A549 (cell line): Measurements from ENCODE around the gene FRY.

Experiments used
- BHLHE40 ChIP-seq: IDR thresholded peaks from 2 replicates; pipeline ENCODE4 v1.6.1; 2012; ENCODE audit warnings: low read depth, low read length, inconsistent platforms
- CHD2 ChIP-seq: fragments of 150-350 bp; IDR thresholded peaks from 2 replicates; pipeline ENCODE4 v1.6.1; 2014; ENCODE audit warnings: low read length; ENCODE audit not compliant: partially characterized antibody
- CTCF ChIP-seq: fragments of >200 bp; sonication (Bioruptor Twin); formaldehyde crosslinking; IDR thresholded peaks from 3 replicates; pipeline ENCODE4 v1.5.1; 2016
- EHMT2 ChIP-seq: fragments of 200-600 bp; sonication (generic); IDR thresholded peaks from 2 replicates; pipeline ENCODE4 v1.6.1; 2016; ENCODE audit warnings: antibody characterized with exemption, low read depth, mild to moderate bottlenecking, moderate library complexity
- ESRRA ChIP-seq: fragments of 150-350 bp; IDR thresholded peaks from 2 replicates; pipeline ENCODE4 v1.6.1; 2014; ENCODE audit warnings: mild to moderate bottlenecking, low read length, borderline replicate concordance
- HDAC2 ChIP-seq: fragments of 200-600 bp; sonication (generic); IDR thresholded peaks from 2 replicates; pipeline ENCODE4 v1.6.1; 2016
- JUN ChIP-seq, 2 experiments: fragments of >200 bp; sonication (Bioruptor Twin); formaldehyde crosslinking; IDR thresholded peaks; 2 replicates in 1 of 2; 3 replicates in 1 of 2; pipeline ENCODE4 v1.6.1; 2016 to 2017
- NR3C1 ChIP-seq: fragments of >200 bp; sonication (Bioruptor Twin); formaldehyde crosslinking; IDR thresholded peaks from 3 replicates; pipeline ENCODE4 v1.6.1; 2017
- PHF8 ChIP-seq: fragments of 200-600 bp; sonication (generic); IDR thresholded peaks from 2 replicates; pipeline ENCODE4 v1.6.1; 2016; ENCODE audit warnings: low read depth, mild to moderate bottlenecking, antibody characterized with exemption, moderate library complexity, borderline replicate concordance
- POLR2A ChIP-seq: IDR thresholded peaks from 2 replicates; pipeline ENCODE4 v1.6.1; 2012; ENCODE audit warnings: mild to moderate bottlenecking, low read length
- SMC3 ChIP-seq: fragments of >200 bp; sonication (Bioruptor Twin); formaldehyde crosslinking; IDR thresholded peaks from 3 replicates; pipeline ENCODE4 v1.6.1; 2018; ENCODE audit warnings: inconsistent platforms
- TP53 ChIP-seq: fragments of 250-450 bp; sonication (Bioruptor Pico); IDR thresholded peaks from 2 replicates; pipeline ENCODE4 v1.5.0; 2021; ENCODE audit warnings: mild to moderate bottlenecking, moderate library complexity

- TF ChIP-seq POLR2A (no peak), SMC3 (no peak), CTCF (no peak), EHMT2 (no peak), CHD2 (no peak), ESRRA (no peak), PHF8 (no peak), HDAC2 (no peak), TP53 (no peak), JUN (IDR thresholded peaks at IDR 0.05) (no peak), BHLHE40 (no peak), NR3C1 (no peak)
These were observed 169.2 kb downstream of the FRY start for GRCh38 chr13:32200741-32201140.
